Trophoblast cell (in vitro differentiated cells and primary cell): ENCODE results near the gene EXOC4.

Experiments used
- DNase-seq, 2 donors: peaks; one replicate each; pipeline ENCODE4 v3.0.0-alpha.2; 2016
- H2AFZ ChIP-seq: 2 replicates; pipeline ENCODE4 v1.6.1; 2013; ENCODE audit warnings: low read length, moderate library complexity, mild to moderate bottlenecking; ENCODE audit not compliant: insufficient read depth, poor library complexity
- H2AK5ac ChIP-seq: 2 replicates; pipeline ENCODE4 v1.6.1; 2013; ENCODE audit warnings: mild to moderate bottlenecking, low read length
- H2BK120ac ChIP-seq: 2 replicates; pipeline ENCODE4 v1.6.1; 2013; ENCODE audit warnings: low read length, mild to moderate bottlenecking, moderate library complexity; ENCODE audit not compliant: insufficient read depth, poor library complexity
- H2BK12ac ChIP-seq: 2 replicates; pipeline ENCODE4 v1.6.1; 2013; ENCODE audit warnings: mild to moderate bottlenecking, low read length, moderate library complexity
- H2BK5ac ChIP-seq: 2 replicates; pipeline ENCODE4 v1.6.1; 2013; ENCODE audit warnings: low read length, low read depth, moderate library complexity, mild to moderate bottlenecking; ENCODE audit not compliant: poor library complexity
- H3K14ac ChIP-seq: 2 replicates; pipeline ENCODE4 v1.6.1; 2013; ENCODE audit warnings: mild to moderate bottlenecking, low read length
- H3K18ac ChIP-seq: 2 replicates; pipeline ENCODE4 v1.6.1; 2013; ENCODE audit warnings: mild to moderate bottlenecking, low read length
- H3K23ac ChIP-seq: 2 replicates; pipeline ENCODE4 v1.6.1; 2013; ENCODE audit warnings: low read length
- H3K27ac ChIP-seq: 2 replicates; pipeline ENCODE4 v1.5.1; 2013; ENCODE audit warnings: low read depth, mild to moderate bottlenecking, inconsistent platforms, low read length, moderate library complexity
- H3K27me3 ChIP-seq: 2 replicates; pipeline ENCODE4 v1.6.1; 2013; ENCODE audit warnings: inconsistent platforms, mild to moderate bottlenecking, low read length, moderate library complexity; ENCODE audit not compliant: insufficient read depth
- H3K36me3 ChIP-seq, 2 experiments: 1 replicate in 1 of 2; 2 replicates in 1 of 2; pipeline ENCODE4 v1.6.1; 2013; ENCODE audit warnings: low read length in 2 of 2, mild to moderate bottlenecking in 2 of 2, moderate library complexity in 1 of 2; ENCODE audit not compliant: insufficient read depth in 2 of 2, control insufficient read depth in 1 of 2
- H3K4ac ChIP-seq: 2 replicates; pipeline ENCODE4 v1.6.1; 2013; ENCODE audit warnings: low read depth, mild to moderate bottlenecking, low read length, moderate library complexity
- H3K4me1 ChIP-seq, 2 experiments: 1 replicate in 1 of 2; 2 replicates in 1 of 2; pipeline ENCODE4 v1.6.1; 2013; ENCODE audit warnings: low read length in 2 of 2, mild to moderate bottlenecking in 2 of 2, moderate library complexity in 1 of 2; ENCODE audit not compliant: insufficient read depth in 2 of 2, control insufficient read depth in 1 of 2
- H3K4me2 ChIP-seq: 2 replicates; pipeline ENCODE4 v1.6.1; 2013; ENCODE audit warnings: inconsistent platforms, mild to moderate bottlenecking, low read length, moderate library complexity
- H3K4me3 ChIP-seq: 2 replicates; pipeline ENCODE4 v1.5.1; 2013; ENCODE audit warnings: mild to moderate bottlenecking, low read depth, low read length, inconsistent platforms
- H3K79me1 ChIP-seq: one replicate; pipeline ENCODE4 v1.6.1; 2013; ENCODE audit warnings: low read length
- H3K79me2 ChIP-seq: 2 replicates; pipeline ENCODE4 v1.6.1; 2013; ENCODE audit warnings: low read length, mild to moderate bottlenecking; ENCODE audit not compliant: control insufficient read depth, insufficient read depth, poor library complexity
- H3K9ac ChIP-seq: 2 replicates; pipeline ENCODE4 v1.6.1; 2013; ENCODE audit warnings: mild to moderate bottlenecking, low read length
- H3K9me3 ChIP-seq: 2 replicates; pipeline ENCODE4 v1.6.1; 2013; ENCODE audit warnings: low read depth, mild to moderate bottlenecking, control low read depth, inconsistent platforms, low read length; ENCODE audit not compliant: insufficient read depth
- H4K12ac ChIP-seq: 2 replicates; pipeline ENCODE4 v1.6.1; 2013; ENCODE audit warnings: low read depth, mild to moderate bottlenecking, low read length, moderate library complexity
- H4K8ac ChIP-seq: 2 replicates; pipeline ENCODE4 v1.6.1; 2013; ENCODE audit warnings: low read depth, mild to moderate bottlenecking, low read length, moderate library complexity
- H4K91ac ChIP-seq: one replicate; pipeline ENCODE4 v1.6.1; 2013; ENCODE audit warnings: low read depth, mild to moderate bottlenecking, low read length, moderate library complexity
- WGBS: extraction: QIAGEN DNeasy Blood & Tissue Kit; methylation state at CpG from one replicate; pipeline ENCODE4 v1.1.7; 2013; ENCODE audit warnings: missing lambda C conversion rate; ENCODE audit not compliant: insufficient read length, insufficient coverage; ENCODE audit errors: extremely low coverage; 5-methylcytosine and 5-hydroxymethylcytosine counted together

Gene EXOC4

DNA sequence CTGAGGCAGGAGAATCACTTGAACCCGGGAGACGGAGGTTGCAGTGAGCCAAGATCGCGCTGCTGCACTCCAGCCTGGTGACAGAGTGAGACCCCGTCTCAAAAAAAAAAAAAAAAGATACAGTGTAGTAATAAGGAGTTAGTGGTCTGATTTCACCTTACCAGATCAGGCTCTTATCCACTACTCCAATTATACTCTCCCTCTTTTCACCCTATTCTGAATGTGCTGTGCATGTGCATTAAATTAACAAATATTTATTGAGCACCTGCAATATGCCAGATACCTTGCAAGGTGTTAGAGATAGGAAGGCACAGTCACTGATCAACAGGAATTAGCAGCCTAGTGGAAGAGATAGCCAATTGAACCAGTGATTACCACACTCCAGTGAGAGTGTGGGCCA is 632.3 kb downstream of the EXOC4 start:
- no peak overlapping the region for H3K4me3 ChIP-seq
- no peaks in the 10 kb centered on the region for H3K9me3 ChIP-seq
- H3K18ac ChIP-seq: no peak overlapping the region
- no peaks in the 10 kb centered on the region for H3K4me1 ChIP-seq
- no peak overlapping the region for H3K27ac ChIP-seq
- no peak for DNase-seq
- no peaks in the 10 kb centered on the region for H3K36me3 ChIP-seq
- H2BK12ac ChIP-seq: no peak overlapping the region
- no peak overlapping the region for H2AK5ac ChIP-seq
- no peak overlapping the region for H4K12ac ChIP-seq
- H3K9ac ChIP-seq: no peak overlapping the region
- H3K4me2 ChIP-seq: no peak overlapping the region
- H2AFZ ChIP-seq: no peak overlapping the region
- H2BK5ac ChIP-seq: no peak overlapping the region
- H3K27me3 ChIP-seq: no peaks in the 10 kb centered on the region
- H3K4ac ChIP-seq: no peak overlapping the region
- H3K79me2 ChIP-seq: no peaks in the 10 kb centered on the region
- H4K91ac ChIP-seq: no peak overlapping the region
- WGBS: no CpG with 5 or more reads among the region's 5 CpGs
- no peak overlapping the region for H3K23ac ChIP-seq
- no peak overlapping the region for H3K14ac ChIP-seq
- no peaks in the 10 kb centered on the region for H3K79me1 ChIP-seq
- H2BK120ac ChIP-seq: no peak overlapping the region
- H4K8ac ChIP-seq: no peak overlapping the region

DNA sequence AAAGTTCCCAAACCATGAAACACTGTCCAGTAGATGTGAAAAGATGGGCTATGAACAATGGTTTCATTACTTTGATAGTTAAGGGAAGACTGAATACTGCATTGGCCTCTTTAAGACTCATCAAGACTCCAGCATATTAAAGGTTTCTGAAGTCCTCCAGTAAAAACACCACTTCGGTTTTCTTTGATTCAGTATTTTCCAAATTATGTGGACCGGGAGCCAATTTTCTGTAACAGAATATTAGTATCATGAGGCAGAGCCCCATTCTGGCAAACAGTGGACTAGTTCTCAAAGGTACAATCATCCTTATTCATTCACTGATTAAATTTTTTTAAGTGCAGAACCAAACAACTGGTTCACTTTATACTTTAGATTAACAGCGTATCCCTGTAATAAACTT is 633.2 kb downstream of the EXOC4 start:
- H3K27me3 ChIP-seq: no peaks in the 10 kb centered on the region
- no peak for DNase-seq
- no peak overlapping the region for H3K27ac ChIP-seq
- no peak overlapping the region for H2AK5ac ChIP-seq
- no peaks in the 10 kb centered on the region for H3K79me1 ChIP-seq
- H3K23ac ChIP-seq: no peak overlapping the region
- no peak overlapping the region for H2BK120ac ChIP-seq
- no peak overlapping the region for H3K14ac ChIP-seq
- H4K8ac ChIP-seq: no peak overlapping the region
- no peak overlapping the region for H4K12ac ChIP-seq
- no peak overlapping the region for H2AFZ ChIP-seq
- H3K18ac ChIP-seq: no peak overlapping the region
- H3K4me1 ChIP-seq: no peaks in the 10 kb centered on the region
- no CpG with 5 or more reads among the region's 3 CpGs for WGBS
- no peak overlapping the region for H2BK12ac ChIP-seq
- H3K4ac ChIP-seq: no peak overlapping the region
- no peak overlapping the region for H3K4me2 ChIP-seq
- H3K79me2 ChIP-seq: no peaks in the 10 kb centered on the region
- no peak overlapping the region for H3K4me3 ChIP-seq
- no peak overlapping the region for H2BK5ac ChIP-seq
- no peaks in the 10 kb centered on the region for H3K9me3 ChIP-seq
- no peak overlapping the region for H4K91ac ChIP-seq
- no peak overlapping the region for H3K9ac ChIP-seq
- H3K36me3 ChIP-seq: no peaks in the 10 kb centered on the region

DNA sequence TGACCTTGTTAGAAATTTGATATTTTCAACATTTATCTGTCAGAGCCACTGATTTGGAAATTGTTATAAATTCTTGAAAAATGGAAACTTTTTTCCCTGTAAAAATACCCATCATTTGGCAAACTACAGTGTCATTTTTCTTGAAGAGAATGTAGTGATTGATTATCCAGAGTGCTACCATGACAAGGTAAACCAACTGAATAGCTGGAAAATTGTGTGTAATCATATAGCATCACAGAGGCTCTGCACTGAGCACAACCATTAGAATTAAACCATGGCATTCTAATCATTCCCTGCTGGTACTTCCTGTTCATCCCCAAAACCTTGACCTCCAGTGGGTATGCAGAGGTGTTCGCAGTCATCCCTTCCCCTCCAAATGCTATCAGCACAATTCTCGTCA is 633.9 kb downstream of the EXOC4 start:
- Histone ChIP-seq H3K14ac (no peak overlapping the region), H3K79me1 (no peaks in the 10 kb centered on the region)

DNA sequence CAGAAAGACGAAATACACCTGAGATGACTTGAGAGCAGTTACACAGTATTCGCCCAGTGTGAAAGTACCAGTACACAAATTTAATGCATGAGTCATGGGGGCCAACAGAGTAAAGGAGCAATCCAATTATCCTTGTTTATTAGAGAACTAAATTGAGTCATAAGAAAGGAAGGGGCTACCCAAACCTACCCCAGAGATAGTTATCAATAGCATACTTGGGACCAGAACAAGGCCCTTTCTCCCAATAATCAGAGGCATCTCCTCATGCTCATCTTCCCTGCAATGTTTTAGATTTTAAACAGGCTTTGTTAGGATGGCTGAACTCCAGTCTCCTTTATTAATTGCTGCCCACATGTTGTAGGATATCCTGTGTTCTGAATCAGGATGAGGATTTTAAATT is 634.6 kb downstream of the EXOC4 start:
- H3K4me1 ChIP-seq: no peaks in the 10 kb centered on the region
- H3K4ac ChIP-seq: no peak overlapping the region
- H3K23ac ChIP-seq: no peak overlapping the region
- H3K27me3 ChIP-seq: no peaks in the 10 kb centered on the region
- no peak overlapping the region for H3K14ac ChIP-seq
- H2BK120ac ChIP-seq: no peak overlapping the region
- H3K9me3 ChIP-seq: no peaks in the 10 kb centered on the region
- H3K9ac ChIP-seq: no peak overlapping the region
- no peak overlapping the region for H2BK5ac ChIP-seq
- H2AFZ ChIP-seq: no peak overlapping the region
- H4K12ac ChIP-seq: no peak overlapping the region
- H3K18ac ChIP-seq: no peak overlapping the region
- H3K4me3 ChIP-seq: no peak overlapping the region
- no peak overlapping the region for H2BK12ac ChIP-seq
- H4K8ac ChIP-seq: no peak overlapping the region
- no peak overlapping the region for H3K4me2 ChIP-seq
- no CpG with 5 or more reads among the region's 2 CpGs for WGBS
- no peak overlapping the region for H3K27ac ChIP-seq
- no peaks in the 10 kb centered on the region for H3K79me1 ChIP-seq
- no peaks in the 10 kb centered on the region for H3K36me3 ChIP-seq
- no peak overlapping the region for H2AK5ac ChIP-seq
- no peak overlapping the region for H4K91ac ChIP-seq
- no peaks in the 10 kb centered on the region for H3K79me2 ChIP-seq
- no peak for DNase-seq

More for the DNA sequence above, 633.9 kb downstream of the EXOC4 start:
- H3K79me2 ChIP-seq: no peaks in the 10 kb centered on the region
- H3K9ac ChIP-seq: no peak overlapping the region
- H2AK5ac ChIP-seq: no peak overlapping the region
- H3K27ac ChIP-seq: no peak overlapping the region
- H2BK12ac ChIP-seq: no peak overlapping the region
- no peaks in the 10 kb centered on the region for H3K4me1 ChIP-seq
- no peak overlapping the region for H3K4me2 ChIP-seq
- no peaks in the 10 kb centered on the region for H3K9me3 ChIP-seq
- no peak overlapping the region for H4K8ac ChIP-seq
- no peaks in the 10 kb centered on the region for H3K27me3 ChIP-seq
- no peak overlapping the region for H3K4ac ChIP-seq
- H4K12ac ChIP-seq: no peak overlapping the region
- H3K4me3 ChIP-seq: no peak overlapping the region
- H4K91ac ChIP-seq: no peak overlapping the region
- no CpG with 5 or more reads among the region's 2 CpGs for WGBS
- no peaks in the 10 kb centered on the region for H3K36me3 ChIP-seq
- H2BK5ac ChIP-seq: no peak overlapping the region
- no peak for DNase-seq
- H3K23ac ChIP-seq: no peak overlapping the region
- no peak overlapping the region for H2AFZ ChIP-seq
- no peak overlapping the region for H3K18ac ChIP-seq
- H2BK120ac ChIP-seq: no peak overlapping the region
